ENCODE results near the gene ZNF326.

The ZNF326 gene

GRCh38 chr1:89966656-89967055 lies 28.3 kb upstream of the ZNF326 start:
- TF ChIP-seq CTCF (IDR thresholded peaks at IDR 0.05; ENCODE audit: low read length, missing control alignments): no peak
- no peak for DNase-seq (ENCODE audit: low read depth)

GRCh38 chr1:89971600-89971999 lies 23.3 kb upstream of the ZNF326 start:
- no peak overlapping the region for H3K4me3 ChIP-seq (replicated peaks; ENCODE audit: low read depth, low read length)
- no peak for DNase-seq (ENCODE audit: low read depth)
- no peak for TF ChIP-seq CTCF (IDR thresholded peaks at IDR 0.05; ENCODE audit: low read length, missing control alignments)

More at GRCh38 chr1:89966656-89967055, 28.3 kb upstream of the ZNF326 start:
- no peak overlapping the region for H3K4me3 ChIP-seq (replicated peaks; ENCODE audit: low read depth, low read length)

- H3K4me3 ChIP-seq (replicated peaks; ENCODE audit: low read depth, low read length): no peak overlapping the region
- no peak for DNase-seq (ENCODE audit: low read depth)
- no peak for TF ChIP-seq CTCF (IDR thresholded peaks at IDR 0.05; ENCODE audit: low read length, missing control alignments)
Measured at GRCh38 chr1:89972024-89972423, 22.9 kb upstream of the ZNF326 start.

GRCh38 chr1:89973471-89974127 lies 21.3 kb upstream of the ZNF326 start:
- no peak overlapping the region for H3K4me3 ChIP-seq (replicated peaks; ENCODE audit: low read depth, low read length)
- no peak for TF ChIP-seq CTCF (IDR thresholded peaks at IDR 0.05; ENCODE audit: low read length, missing control alignments)
- DNase-seq (ENCODE audit: low read depth): no peak

GRCh38 chr1:89974256-89974655 lies 20.7 kb upstream of the ZNF326 start:
- no peak for TF ChIP-seq CTCF (IDR thresholded peaks at IDR 0.05; ENCODE audit: low read length, missing control alignments)
- H3K4me3 ChIP-seq (replicated peaks; ENCODE audit: low read depth, low read length): no peak overlapping the region
- DNase-seq (ENCODE audit: low read depth): no peak

- peak; percentile 68 for DNase-seq (ENCODE audit: low read depth)
- no peak overlapping the region for H3K4me3 ChIP-seq (replicated peaks; ENCODE audit: low read depth, low read length)
Measured at GRCh38 chr1:89974696-89975470, 20.0 kb upstream of the ZNF326 start.

More at GRCh38 chr1:89974696-89975470, 20.0 kb upstream of the ZNF326 start:
- TF ChIP-seq CTCF (IDR thresholded peaks at IDR 0.05; ENCODE audit: low read length, missing control alignments): no peak
